HepG2 (cell line): Measurements from ENCODE around the gene EFNA4. TPM values are rescaled to one million over a fixed set of nuclear protein-coding genes. Genes with fewer than 3 reads are reported as not detected.
A peak's percentile ranks its signal among the peaks of the same experiment; 100 is the strongest.

Source experiments
- BHLHE40 ChIP-seq: IDR thresholded peaks from 2 replicates; pipeline ENCODE4 v1.6.1; 2011; ENCODE audit warnings: low read length, improper control_type of control experiment
- PRDM10 ChIP-seq: sonication (generic); formaldehyde crosslinking; IDR thresholded peaks from 2 replicates; pipeline ENCODE4 v1.4.0; 2020; ENCODE audit warnings: low read depth, missing genetic modification reagents
- RAD21 ChIP-seq: fragments of 450-650 bp; formaldehyde crosslinking; IDR thresholded peaks from 2 replicates; pipeline ENCODE4 v1.5.0; 2020; ENCODE audit warnings: mild to moderate bottlenecking
- RXRA ChIP-seq: sonication (generic); formaldehyde crosslinking; IDR thresholded peaks from 2 replicates; pipeline ENCODE4 v1.5.1; 2020; ENCODE audit warnings: missing genetic modification reagents
- SNAPC2 ChIP-seq: sonication (generic); formaldehyde crosslinking; IDR thresholded peaks from 2 replicates; pipeline ENCODE4 v1.8.1; 2022; ENCODE audit warnings: mild to moderate bottlenecking, missing genetic modification reagents
- THRA ChIP-seq: sonication (generic); formaldehyde crosslinking; IDR thresholded peaks from 2 replicates; pipeline ENCODE4 v1.4.0; 2020; ENCODE audit warnings: missing genetic modification reagents, borderline replicate concordance
- TMF1 ChIP-seq: sonication (generic); formaldehyde crosslinking; IDR thresholded peaks from 2 replicates; pipeline ENCODE4 v1.8.1; 2022; ENCODE audit warnings: low read depth, missing genetic modification reagents
- YEATS2 ChIP-seq: sonication (generic); formaldehyde crosslinking; IDR thresholded peaks from 2 replicates; pipeline ENCODE4 v1.4.0; 2020; ENCODE audit warnings: missing genetic modification reagents, borderline replicate concordance
- ZBTB1 ChIP-seq: sonication (generic); formaldehyde crosslinking; IDR thresholded peaks from 2 replicates; pipeline ENCODE4 v1.4.0; 2020; ENCODE audit warnings: missing genetic modification reagents, borderline replicate concordance
- ZBTB7A ChIP-seq: sonication (generic); formaldehyde crosslinking; IDR thresholded peaks from 2 replicates; pipeline ENCODE4 v1.8.0; 2022; ENCODE audit warnings: mild to moderate bottlenecking, missing genetic modification reagents
- ZNF263 ChIP-seq: sonication (generic); formaldehyde crosslinking; IDR thresholded peaks from 2 replicates; pipeline ENCODE4 v1.4.0; 2020; ENCODE audit warnings: missing genetic modification reagents
- ZNF607 ChIP-seq: sonication (generic); formaldehyde crosslinking; IDR thresholded peaks from 2 replicates; pipeline ENCODE4 v1.5.1; 2020; ENCODE audit warnings: missing genetic modification reagents, mild to moderate bottlenecking, borderline replicate concordance
- ZSCAN21 ChIP-seq: sonication (generic); formaldehyde crosslinking; IDR thresholded peaks from 2 replicates; pipeline ENCODE4 v1.8.0; 2022; ENCODE audit warnings: mild to moderate bottlenecking, missing genetic modification reagents, moderate library complexity, borderline replicate concordance
- polyA plus RNA-seq, 8 experiments: library from polyadenylated mRNA; depleted of rRNA in 3 of 8; stranded (reverse) in 7 of 8; unstranded in 1 of 8; fragments of >200 nt; fragmentation: Illumina TruSeq in 4 of 8; extraction: Trizol in 4 of 8; gene quantifications; 2 replicates each; pipeline versions ENCODE4 v1.2.1 to v1.2.3, GENCODE V29; 2011 to 2016; ENCODE audit warnings: low read depth in 4 of 8, missing spikeins in 1 of 8, mixed read lengths in 1 of 8; ENCODE audit not compliant: insufficient read depth in 1 of 8
- total RNA-seq, 5 experiments: library from RNA; depleted of rRNA; stranded (reverse); fragments of >200 nt; fragmentation: Illumina TruSeq; extraction: Trizol; gene quantifications; 2 replicates each; pipeline ENCODE4 v1.2.3, GENCODE V29; 2016; ENCODE audit warnings: low read depth in 1 of 5
- TF ChIP-seq, protein P1 (sequence below), 2 experiments: sonication (generic) in 1 of 2; formaldehyde crosslinking in 1 of 2; IDR thresholded peaks; 2 replicates each; pipeline versions ENCODE4 v1.4.0 to v1.6.1; 2018 to 2020; ENCODE audit warnings: missing genetic modification reagents in 2 of 2, borderline replicate concordance in 1 of 2, low read depth in 1 of 2, mild to moderate bottlenecking in 1 of 2, missing biosample characterization in 1 of 2
- TF ChIP-seq, protein P2 (sequence below): sonication (generic); formaldehyde crosslinking; IDR thresholded peaks from 2 replicates; pipeline ENCODE4 v1.8.0; 2022; ENCODE audit warnings: missing genetic modification reagents, mild to moderate bottlenecking, borderline replicate concordance
- TF ChIP-seq, protein P3 (sequence below): sonication (generic); formaldehyde crosslinking; IDR thresholded peaks from 2 replicates; pipeline ENCODE4 v1.5.0; 2020; ENCODE audit warnings: mild to moderate bottlenecking, missing genetic modification reagents, moderate library complexity

The EFNA4 gene
- total and polyA plus RNA-seq, 2 of the 13 experiments (the other 11 are each of a cell fraction or from before 2014, with no cell fraction given): 12.0 to 17.2 TPM

GRCh38 chr1:155061381-155062150 lies 2.0 kb upstream of the EFNA4 start (continued):
- TF ChIP-seq, protein P1, sequence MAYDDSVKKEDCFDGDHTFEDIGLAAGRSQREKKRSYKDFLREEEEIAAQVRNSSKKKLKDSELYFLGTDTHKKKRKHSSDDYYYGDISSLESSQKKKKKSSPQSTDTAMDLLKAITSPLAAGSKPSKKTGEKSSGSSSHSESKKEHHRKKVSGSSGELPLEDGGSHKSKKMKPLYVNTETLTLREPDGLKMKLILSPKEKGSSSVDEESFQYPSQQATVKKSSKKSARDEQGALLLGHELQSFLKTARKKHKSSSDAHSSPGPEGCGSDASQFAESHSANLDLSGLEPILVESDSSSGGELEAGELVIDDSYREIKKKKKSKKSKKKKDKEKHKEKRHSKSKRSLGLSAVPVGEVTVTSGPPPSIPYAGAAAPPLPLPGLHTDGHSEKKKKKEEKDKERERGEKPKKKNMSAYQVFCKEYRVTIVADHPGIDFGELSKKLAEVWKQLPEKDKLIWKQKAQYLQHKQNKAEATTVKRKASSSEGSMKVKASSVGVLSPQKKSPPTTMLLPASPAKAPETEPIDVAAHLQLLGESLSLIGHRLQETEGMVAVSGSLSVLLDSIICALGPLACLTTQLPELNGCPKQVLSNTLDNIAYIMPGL (CRISPR knock-in tag; IDR thresholded peaks at IDR 0.05; ENCODE audit: borderline replicate concordance in 1 of 2, low read depth in 1 of 2): peak in 1 of 2 experiments; percentile 47; a peak in 1 of 4 replicates
- TF ChIP-seq ZBTB1 (CRISPR knock-in tag) (no peak), RAD21 (CRISPR knock-in tag) (peak; percentile 93), YEATS2 (CRISPR knock-in tag) (peak; percentile 57; the same call in 1 of the 2 replicates), SNAPC2 (CRISPR knock-in tag) (no peak), ZNF263 (CRISPR knock-in tag) (0 out of 2 replicates have a peak, but pooled peaks have one; percentile 41), TMF1 (CRISPR knock-in tag) (0 out of 2 replicates have a peak, but pooled peaks have one; percentile 24), ZNF607 (CRISPR knock-in tag) (0 out of 2 replicates have a peak, but pooled peaks have one; percentile 33), ZSCAN21 (CRISPR knock-in tag) (0 out of 2 replicates have a peak, but pooled peaks have one; percentile 20), ZBTB7A (CRISPR knock-in tag) (0 out of 2 replicates have a peak, but pooled peaks have one; percentile 36), PRDM10 (CRISPR knock-in tag) (peak; percentile 75; the same call in 1 of the 2 replicates), BHLHE40 (peak; percentile 21; the same call in 1 of the 2 replicates), RXRA (CRISPR knock-in tag) (peak; percentile 33), THRA (CRISPR knock-in tag) (no peak)
- TF ChIP-seq, protein P2, sequence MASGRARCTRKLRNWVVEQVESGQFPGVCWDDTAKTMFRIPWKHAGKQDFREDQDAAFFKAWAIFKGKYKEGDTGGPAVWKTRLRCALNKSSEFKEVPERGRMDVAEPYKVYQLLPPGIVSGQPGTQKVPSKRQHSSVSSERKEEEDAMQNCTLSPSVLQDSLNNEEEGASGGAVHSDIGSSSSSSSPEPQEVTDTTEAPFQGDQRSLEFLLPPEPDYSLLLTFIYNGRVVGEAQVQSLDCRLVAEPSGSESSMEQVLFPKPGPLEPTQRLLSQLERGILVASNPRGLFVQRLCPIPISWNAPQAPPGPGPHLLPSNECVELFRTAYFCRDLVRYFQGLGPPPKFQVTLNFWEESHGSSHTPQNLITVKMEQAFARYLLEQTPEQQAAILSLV (CRISPR knock-in tag): peak; percentile 48; the same call in 1 of the 2 replicates
- TF ChIP-seq, protein P3, sequence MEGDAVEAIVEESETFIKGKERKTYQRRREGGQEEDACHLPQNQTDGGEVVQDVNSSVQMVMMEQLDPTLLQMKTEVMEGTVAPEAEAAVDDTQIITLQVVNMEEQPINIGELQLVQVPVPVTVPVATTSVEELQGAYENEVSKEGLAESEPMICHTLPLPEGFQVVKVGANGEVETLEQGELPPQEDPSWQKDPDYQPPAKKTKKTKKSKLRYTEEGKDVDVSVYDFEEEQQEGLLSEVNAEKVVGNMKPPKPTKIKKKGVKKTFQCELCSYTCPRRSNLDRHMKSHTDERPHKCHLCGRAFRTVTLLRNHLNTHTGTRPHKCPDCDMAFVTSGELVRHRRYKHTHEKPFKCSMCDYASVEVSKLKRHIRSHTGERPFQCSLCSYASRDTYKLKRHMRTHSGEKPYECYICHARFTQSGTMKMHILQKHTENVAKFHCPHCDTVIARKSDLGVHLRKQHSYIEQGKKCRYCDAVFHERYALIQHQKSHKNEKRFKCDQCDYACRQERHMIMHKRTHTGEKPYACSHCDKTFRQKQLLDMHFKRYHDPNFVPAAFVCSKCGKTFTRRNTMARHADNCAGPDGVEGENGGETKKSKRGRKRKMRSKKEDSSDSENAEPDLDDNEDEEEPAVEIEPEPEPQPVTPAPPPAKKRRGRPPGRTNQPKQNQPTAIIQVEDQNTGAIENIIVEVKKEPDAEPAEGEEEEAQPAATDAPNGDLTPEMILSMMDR: peak; percentile 98
